AG04450 (cell line): ENCODE results near the gene NLGN4Y. TPM values are rescaled to one million over a fixed set of nuclear protein-coding genes. Genes with fewer than 3 reads are reported as not detected.

ENCODE experiments used
- CTCF ChIA-PET: fragments of 300-600, 350-600 bp; formaldehyde crosslinking; extraction: SDS; loops from one replicate; lab custom pipeline; 2022; ENCODE audit warnings: antibody characterized with exemption, inconsistent platforms; lab: Charles Lee
- POLR2A ChIA-PET: fragments of 350-600 bp; formaldehyde crosslinking; extraction: SDS; loops from one replicate; lab custom pipeline; 2021; ENCODE audit warnings: antibody characterized with exemption, inconsistent platforms; lab: Yijun Ruan, JAX
- DNase-seq: peaks from one replicate; pipeline ENCODE4 v3.0.0-alpha.2; 2011; ENCODE audit warnings: low read depth, low spot score
- H3K27ac ChIP-seq: one replicate; pipeline ENCODE4 v1.5.1; 2012; ENCODE audit warnings: low read depth, low read length, control low read depth
- H3K27me3 ChIP-seq: one replicate; pipeline ENCODE4 v1.6.0; 2012; ENCODE audit warnings: low read length; ENCODE audit not compliant: control insufficient read depth, insufficient read depth
- H3K4me3 ChIP-seq: 2 replicates; pipeline ENCODE4 v1.5.1; 2011; ENCODE audit warnings: mild to moderate bottlenecking, low read depth, low read length, control low read depth
- H3K9me3 ChIP-seq: 2 replicates; pipeline ENCODE4 v1.5.1; 2012; ENCODE audit warnings: low read length; ENCODE audit not compliant: control insufficient read depth, insufficient read depth
- CTCF ChIP-seq: IDR thresholded peaks from 2 replicates; pipeline ENCODE4 v1.5.1; 2011; ENCODE audit warnings: low read depth, low read length, control low read depth, inconsistent platforms
- polyA plus RNA-seq: library from polyadenylated mRNA; depleted of rRNA; stranded (reverse); fragments of >200 nt; gene quantifications from 2 replicates; pipeline ENCODE4 v1.2.3, GENCODE V29; 2011

NLGN4Y gene
- polyA plus RNA-seq, 1 experiment = 28.5 TPM

GRCh38 chrY:14543506-14543905 is 19.2 kb downstream of the NLGN4Y start:
- TF ChIP-seq CTCF = no peak
- ChIA-PET CTCF (no interaction called here), POLR2A (no interaction called here)
- Histone ChIP-seq H3K9me3 (no peaks in the 10 kb centered on the region), H3K27ac (no peak overlapping the region), H3K27me3 (no peaks in the 10 kb centered on the region), H3K4me3 (no peak overlapping the region)
- no peak for DNase-seq

GRCh38 chrY:14581294-14581693 is 57.0 kb downstream of the NLGN4Y start:
- POLR2A ChIA-PET = no interaction called here
- Histone ChIP-seq H3K27ac (no peak overlapping the region), H3K9me3 (no peaks in the 10 kb centered on the region), H3K27me3 (no peaks in the 10 kb centered on the region), H3K4me3 (no peak overlapping the region)
- no peak for DNase-seq
- no peak for TF ChIP-seq CTCF
- CTCF ChIA-PET = no interaction called here

GRCh38 chrY:14586725-14587124 is 62.4 kb downstream of the NLGN4Y start:
- Histone ChIP-seq H3K4me3 (no peak overlapping the region), H3K27me3 (no peaks in the 10 kb centered on the region), H3K9me3 (no peaks in the 10 kb centered on the region; the same call in 1 of the 2 replicates), H3K27ac (no peak overlapping the region)
- POLR2A ChIA-PET = no interaction called here
- CTCF ChIA-PET = no interaction called here
- DNase-seq = no peak
- no peak for TF ChIP-seq CTCF

GRCh38 chrY:14601372-14601771 is 77.0 kb downstream of the NLGN4Y start:
- ChIA-PET POLR2A (no interaction called here), CTCF (no interaction called here)
- H3K27ac ChIP-seq = no peak overlapping the region
- H3K27me3 ChIP-seq = no peaks in the 10 kb centered on the region
- DNase-seq = no peak
- no peak for TF ChIP-seq CTCF
- H3K4me3 ChIP-seq = no peak overlapping the region
- H3K9me3 ChIP-seq = no peaks in the 10 kb centered on the region

GRCh38 chrY:14617625-14618024 is 93.3 kb downstream of the NLGN4Y start:
- no peak overlapping the region for H3K4me3 ChIP-seq
- no peak for TF ChIP-seq CTCF
- no peaks in the 10 kb centered on the region for H3K9me3 ChIP-seq
- no peak for DNase-seq
- ChIA-PET CTCF (interaction anchor here (0.5 to 0.7 kb wide), 2 partner anchors 44 to 52 kb away, joined by 3 to 8 read pairs; no protein-coding TSS in a partner anchor), POLR2A (no interaction called here)
- no peak overlapping the region for H3K27ac ChIP-seq
- H3K27me3 ChIP-seq = no peaks in the 10 kb centered on the region
